22Rv1 (cell line): ENCODE data around the gene RHBDD3.

Experiments
- ZFX ChIP-seq: fragments of 450-650 bp; IDR thresholded peaks from 2 replicates; pipeline ENCODE4 v1.6.1; 2017; ENCODE audit warnings: antibody characterized with exemption, borderline replicate concordance
- TF ChIP-seq, protein P1 (sequence below): fragments of 450-650 bp; IDR thresholded peaks from 2 replicates; pipeline ENCODE4 v1.5.1; 2017; ENCODE audit warnings: mild to moderate bottlenecking

DNA sequence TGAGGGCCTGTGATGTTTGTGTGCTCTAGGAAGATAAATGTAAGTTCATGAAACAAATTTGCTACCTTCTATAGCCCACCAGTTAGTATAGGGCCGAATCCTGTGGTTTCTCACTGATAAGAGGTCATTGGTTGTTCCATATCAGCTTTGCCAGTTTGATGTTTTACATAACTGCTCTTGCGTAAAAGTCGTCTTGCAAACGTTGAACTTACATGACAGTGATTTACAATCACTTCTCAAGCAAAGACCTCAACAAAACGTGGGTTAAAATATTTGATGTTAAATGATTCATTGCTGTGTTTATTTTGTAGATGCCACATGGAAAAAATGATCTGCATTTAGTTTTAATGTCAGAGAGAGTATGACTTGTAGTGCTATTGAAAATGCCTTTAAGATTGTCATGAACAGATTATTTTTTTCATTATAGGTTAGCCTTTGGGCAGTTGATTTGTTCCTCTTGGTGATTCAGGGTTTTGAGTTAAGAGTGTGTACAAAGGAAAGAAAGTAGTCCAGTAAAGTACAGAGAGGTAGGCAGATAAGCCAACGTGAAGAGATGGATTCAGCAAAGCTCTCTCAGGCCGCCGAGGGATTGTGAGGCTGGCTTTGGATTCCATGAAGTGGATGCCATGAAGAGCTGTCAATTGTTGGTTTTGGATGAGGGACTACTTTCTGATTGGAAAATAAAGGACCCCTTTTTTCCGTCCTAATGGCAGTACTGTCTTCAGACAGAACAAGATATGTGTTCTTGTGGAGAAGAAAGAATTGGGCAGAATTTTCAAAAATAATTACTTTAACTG, 2.9 kb upstream of the RHBDD3 start:
- TF ChIP-seq, protein P1, sequence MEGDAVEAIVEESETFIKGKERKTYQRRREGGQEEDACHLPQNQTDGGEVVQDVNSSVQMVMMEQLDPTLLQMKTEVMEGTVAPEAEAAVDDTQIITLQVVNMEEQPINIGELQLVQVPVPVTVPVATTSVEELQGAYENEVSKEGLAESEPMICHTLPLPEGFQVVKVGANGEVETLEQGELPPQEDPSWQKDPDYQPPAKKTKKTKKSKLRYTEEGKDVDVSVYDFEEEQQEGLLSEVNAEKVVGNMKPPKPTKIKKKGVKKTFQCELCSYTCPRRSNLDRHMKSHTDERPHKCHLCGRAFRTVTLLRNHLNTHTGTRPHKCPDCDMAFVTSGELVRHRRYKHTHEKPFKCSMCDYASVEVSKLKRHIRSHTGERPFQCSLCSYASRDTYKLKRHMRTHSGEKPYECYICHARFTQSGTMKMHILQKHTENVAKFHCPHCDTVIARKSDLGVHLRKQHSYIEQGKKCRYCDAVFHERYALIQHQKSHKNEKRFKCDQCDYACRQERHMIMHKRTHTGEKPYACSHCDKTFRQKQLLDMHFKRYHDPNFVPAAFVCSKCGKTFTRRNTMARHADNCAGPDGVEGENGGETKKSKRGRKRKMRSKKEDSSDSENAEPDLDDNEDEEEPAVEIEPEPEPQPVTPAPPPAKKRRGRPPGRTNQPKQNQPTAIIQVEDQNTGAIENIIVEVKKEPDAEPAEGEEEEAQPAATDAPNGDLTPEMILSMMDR, result no peak
- TF ChIP-seq ZFX, result no peak
